OCI-LY7 (cell line): ENCODE data around the gene PHF1. TPM values are rescaled to one million over a fixed set of nuclear protein-coding genes. Genes with fewer than 3 reads are reported as not detected.

Source experiments
- BruUV-seq: library from RNA; stranded (reverse); fragments of 400-500 nt; replicated peaks from 2 replicates; lab custom pipeline; 2021; lab: Mats Ljungman, UMichigan
- CTCF ChIA-PET: fragments of 300-600 bp; sonication (Branson Sonifier 250); formaldehyde crosslinking; loops from one replicate; lab custom pipeline; 2022; ENCODE audit warnings: antibody characterized with exemption; ENCODE audit not compliant: unreplicated experiment; lab: Charles Lee
- POLR2A ChIA-PET: fragments of 300-600 bp; sonication (Branson Sonifier 250); formaldehyde crosslinking; loops from one replicate; lab custom pipeline; 2022; ENCODE audit warnings: antibody characterized with exemption; lab: Charles Lee
- DNase-seq: peaks from one replicate; pipeline ENCODE4 v3.0.0-alpha.2; 2015; ENCODE audit warnings: low spot score
- H2AFZ ChIP-seq: fragments of 200-600 bp; sonication (generic), shearing (Covaris generic); 2 replicates; pipeline ENCODE4 v1.6.1; 2014; ENCODE audit warnings: mild to moderate bottlenecking, antibody characterized with exemption, low read length, moderate library complexity
- H3K27ac ChIP-seq: fragments of 200-600 bp; sonication (generic); 2 replicates; pipeline ENCODE4 v1.5.1; 2014; ENCODE audit warnings: mixed run types, low read depth, mild to moderate bottlenecking, moderate library complexity, low read length, inconsistent platforms; ENCODE audit not compliant: poor library complexity, severe bottlenecking
- H3K36me3 ChIP-seq: fragments of 200-600 bp; sonication (generic); 2 replicates; pipeline ENCODE4 v1.6.1; 2014; ENCODE audit warnings: mild to moderate bottlenecking, antibody characterized with exemption, low read length, moderate library complexity, mixed read lengths; ENCODE audit not compliant: insufficient read depth
- H3K4me1 ChIP-seq: fragments of 200-600 bp; sonication (generic); 2 replicates; pipeline ENCODE4 v1.5.1; 2014; ENCODE audit warnings: mild to moderate bottlenecking, low read length; ENCODE audit not compliant: insufficient read depth, poor library complexity, severe bottlenecking
- H3K4me2 ChIP-seq: fragments of 200-600 bp; sonication (generic); 2 replicates; pipeline ENCODE4 v1.6.1; 2014; ENCODE audit warnings: mild to moderate bottlenecking, low read length
- H3K4me3 ChIP-seq: fragments of 200-600 bp; sonication (generic); 2 replicates; pipeline ENCODE4 v1.5.1; 2014; ENCODE audit warnings: mild to moderate bottlenecking, low read depth, low read length; ENCODE audit not compliant: poor library complexity, severe bottlenecking
- H3K79me2 ChIP-seq: fragments of 200-600 bp; sonication (generic); 2 replicates; pipeline ENCODE4 v1.6.1; 2016; ENCODE audit warnings: low read depth, mild to moderate bottlenecking, low read length, moderate library complexity, mixed read lengths; ENCODE audit not compliant: insufficient read depth
- H3K9me2 ChIP-seq: fragments of 200-600 bp; sonication (generic); 2 replicates; pipeline ENCODE4 v1.6.1; 2016; ENCODE audit warnings: mild to moderate bottlenecking, low read length, mixed read lengths; ENCODE audit not compliant: insufficient read depth
- H3K9me3 ChIP-seq: fragments of 200-600 bp; sonication (generic); 2 replicates; pipeline ENCODE4 v1.6.1; 2014; ENCODE audit warnings: mild to moderate bottlenecking, mixed run types, low read length, mixed read lengths
- H4K20me1 ChIP-seq: fragments of 200-600 bp; sonication (generic); 2 replicates; pipeline ENCODE4 v1.6.1; 2014; ENCODE audit warnings: mild to moderate bottlenecking, antibody characterized with exemption, low read length, moderate library complexity, mixed read lengths; ENCODE audit not compliant: insufficient read depth
- EZH2phosphoT487 ChIP-seq: fragments of 200-600 bp; sonication (generic); IDR thresholded peaks from 2 replicates; pipeline ENCODE4 v1.6.1; 2018; ENCODE audit warnings: low read depth, borderline replicate concordance, mild to moderate bottlenecking, mixed run types, antibody characterized with exemption, low read length, moderate library complexity, mixed read lengths
- intact Hi-C: fragments of 100-400 bp; cut with micrococcal nuclease; formaldehyde crosslinking; loops from one replicate; pipeline ENCODE4 v1.10.0; 2022; ENCODE audit not compliant: unreplicated experiment
- total RNA-seq, 2 experiments: library from RNA; depleted of rRNA in 1 of 2; stranded (reverse); fragments of >200 nt in 1 of 2; shearing (Covaris generic) in 1 of 2; gene quantifications; 2 replicates each; pipeline ENCODE4 v1.2.3, GENCODE V29; 2014 to 2022
- TF ChIP-seq, protein P1 (sequence below): fragments of 200-600 bp; sonication (generic); conservative IDR thresholded peaks from 2 replicates; pipeline ENCODE4 v1.5.1; 2014; ENCODE audit warnings: mild to moderate bottlenecking, antibody characterized with exemption, low read length, moderate library complexity, mixed read lengths

Gene PHF1
- total RNA-seq, 2 experiments from 2014 or later = 19.9 to 30.2 TPM

DNA sequence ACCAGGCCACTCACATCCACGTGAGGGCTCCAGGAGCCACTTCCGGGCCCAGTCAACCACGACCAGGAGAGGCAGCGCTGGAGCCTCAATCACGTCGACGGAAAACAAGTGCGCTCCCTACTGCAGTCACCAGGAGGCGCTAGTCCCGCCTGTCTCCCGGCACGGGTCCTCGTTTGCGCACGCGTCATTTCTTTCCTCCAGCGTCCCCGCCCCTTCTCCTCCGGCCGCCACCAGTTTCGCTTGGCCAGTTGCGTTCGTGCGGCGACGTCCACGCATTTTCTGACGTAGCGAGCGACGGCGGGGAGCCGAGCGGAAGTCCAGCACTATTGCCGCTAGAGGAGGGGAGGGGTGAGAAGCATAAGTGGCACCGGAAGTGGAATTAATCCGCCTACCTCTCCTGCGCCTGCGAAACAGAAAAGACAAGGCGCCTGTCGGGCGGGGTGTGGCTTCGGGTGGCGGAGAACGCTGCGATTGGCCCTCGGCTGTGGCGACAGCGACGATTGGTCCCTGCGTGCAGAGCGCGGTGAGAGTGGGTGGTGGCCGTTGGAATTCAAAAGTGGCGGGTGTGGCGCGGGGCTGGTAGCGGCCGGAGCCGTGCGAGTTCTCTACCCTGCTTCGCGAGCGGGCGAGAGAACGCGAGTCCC, 19.4 kb upstream of the PHF1 start, which contains the start of gene KIFC1:
Gene KIFC1, plus strand, starts transcription at position 546 of the 644 bp plus-strand sequence. CDS start 163 bp downstream, outside the sequence.
- Histone ChIP-seq H3K79me2 (peaks cover 47% of the 10 kb centered on the region), H3K9me2 (no peaks in the 10 kb centered on the region), H3K9me3 (no peaks in the 10 kb centered on the region), H2AFZ (peak within 1 kb of the TSS; percentile 89), H3K27ac (peak within 1 kb of the TSS; percentile 90), H3K4me1 (peaks cover 35% of the 10 kb centered on the region), H3K36me3 (peaks cover 46% of the 10 kb centered on the region), H4K20me1 (peaks cover 30% of the 10 kb centered on the region), H3K4me3 (peak within 1 kb of the TSS; percentile 94), H3K4me2 (peak within 1 kb of the TSS; percentile 92)
- CTCF ChIA-PET = interaction anchor here (0.7 to 1.0 kb wide), 2 partner anchors 27 to 35 kb away, joined by 3 read pairs; no protein-coding TSS in a partner anchor
- TF ChIP-seq, protein P1, sequence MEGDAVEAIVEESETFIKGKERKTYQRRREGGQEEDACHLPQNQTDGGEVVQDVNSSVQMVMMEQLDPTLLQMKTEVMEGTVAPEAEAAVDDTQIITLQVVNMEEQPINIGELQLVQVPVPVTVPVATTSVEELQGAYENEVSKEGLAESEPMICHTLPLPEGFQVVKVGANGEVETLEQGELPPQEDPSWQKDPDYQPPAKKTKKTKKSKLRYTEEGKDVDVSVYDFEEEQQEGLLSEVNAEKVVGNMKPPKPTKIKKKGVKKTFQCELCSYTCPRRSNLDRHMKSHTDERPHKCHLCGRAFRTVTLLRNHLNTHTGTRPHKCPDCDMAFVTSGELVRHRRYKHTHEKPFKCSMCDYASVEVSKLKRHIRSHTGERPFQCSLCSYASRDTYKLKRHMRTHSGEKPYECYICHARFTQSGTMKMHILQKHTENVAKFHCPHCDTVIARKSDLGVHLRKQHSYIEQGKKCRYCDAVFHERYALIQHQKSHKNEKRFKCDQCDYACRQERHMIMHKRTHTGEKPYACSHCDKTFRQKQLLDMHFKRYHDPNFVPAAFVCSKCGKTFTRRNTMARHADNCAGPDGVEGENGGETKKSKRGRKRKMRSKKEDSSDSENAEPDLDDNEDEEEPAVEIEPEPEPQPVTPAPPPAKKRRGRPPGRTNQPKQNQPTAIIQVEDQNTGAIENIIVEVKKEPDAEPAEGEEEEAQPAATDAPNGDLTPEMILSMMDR = peak; percentile 87
- no peak for TF ChIP-seq EZH2phosphoT487
- POLR2A ChIA-PET = interaction anchor here (0.8 to 1.3 kb wide), 7 partner anchors 10 to 78 kb away, joined by 3 to 6 read pairs (median 5); partner anchors contain the start of genes TAPBP and ZBTB22
- peak; percentile 100 for DNase-seq
- intact Hi-C loops = loop anchor here (1.0 to 10.0 kb wide), 8 partner anchors 19 to 1577 kb away; partner anchors contain the start of genes B3GALT4, CUTA, HSPA1A and HSPA1L
- BruUV-seq = no TSS peak

DNA sequence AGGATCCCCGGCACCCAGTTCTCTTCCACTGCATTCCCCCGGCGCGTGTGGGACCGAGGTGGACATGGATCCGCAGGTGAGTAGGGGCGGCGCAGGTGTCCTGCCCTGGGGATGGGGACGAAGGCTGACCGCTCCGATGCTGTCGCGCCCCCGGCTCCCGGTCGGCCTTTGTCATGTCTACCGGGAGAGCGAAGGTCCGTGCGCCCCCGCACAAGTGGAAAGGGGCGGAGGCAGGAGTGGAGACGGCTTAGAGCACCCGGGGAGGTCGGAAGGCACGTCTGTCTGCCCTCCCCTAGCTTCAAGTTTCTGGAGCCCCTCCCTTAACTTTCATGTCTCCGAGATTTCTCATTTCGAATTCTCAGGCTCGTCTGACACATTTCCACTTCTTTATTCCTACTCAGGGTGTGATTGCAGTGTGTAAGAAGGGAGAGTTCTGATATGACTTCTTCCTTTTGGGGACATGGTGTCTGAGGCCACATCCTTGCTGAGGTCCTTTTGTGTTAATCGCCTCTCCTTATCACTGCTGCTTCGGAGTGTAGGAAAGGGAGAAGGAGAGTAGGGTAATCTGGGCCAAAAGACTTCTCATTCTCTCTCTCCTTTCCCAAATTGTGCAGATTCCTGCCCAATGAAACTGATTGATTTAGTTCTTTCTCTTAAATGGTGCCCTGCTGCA, 18.8 kb upstream of the PHF1 start:
- H3K4me1 ChIP-seq = peaks cover 35% of the 10 kb centered on the region
- peak overlapping the region; percentile 30; the same call in 1 of the 2 replicates for H2AFZ ChIP-seq
- H3K79me2 ChIP-seq = peaks cover 53% of the 10 kb centered on the region
- H3K36me3 ChIP-seq = peaks cover 48% of the 10 kb centered on the region
- peak; percentile 42 for DNase-seq
- peak overlapping the region; percentile 92 for H3K4me2 ChIP-seq
- no peaks in the 10 kb centered on the region for H3K9me2 ChIP-seq
- BruUV-seq = no TSS peak
- CTCF ChIA-PET = no interaction called here
- no peaks in the 10 kb centered on the region for H3K9me3 ChIP-seq
- H3K4me3 ChIP-seq = peak overlapping the region; percentile 94
- H3K27ac ChIP-seq = peak overlapping the region; percentile 90
- no peak for TF ChIP-seq EZH2phosphoT487
- TF ChIP-seq, protein P1 = no peak
- POLR2A ChIA-PET = interaction anchor here (1.0 to 1.2 kb wide), 3 partner anchors 34 to 319 kb away, joined by 3 to 6 read pairs (median 5); partner anchors contain the start of genes HLA-DPA1 and TAPBP
- intact Hi-C loops = loop anchor here (1.0 to 10.0 kb wide), 8 partner anchors 18 to 1577 kb away; partner anchors contain the start of genes B3GALT4, CUTA, HSPA1A and HSPA1L
- H4K20me1 ChIP-seq = peaks cover 30% of the 10 kb centered on the region
